GM23338 (cell line): Measurements from ENCODE around the gene ITPR2.

Source experiments
- EZH2 ChIP-seq: fragments of 200-600 bp; sonication (generic); IDR thresholded peaks from one replicate; pipeline ENCODE4 v1.8.0; 2017; ENCODE audit warnings: antibody characterized with exemption, mild to moderate bottlenecking, low read depth; ENCODE audit not compliant: unreplicated experiment
- EZH2phosphoT487 ChIP-seq: fragments of 200-600 bp; sonication (generic); IDR thresholded peaks from one replicate; pipeline ENCODE4 v1.8.1; 2018; ENCODE audit warnings: antibody characterized with exemption; ENCODE audit not compliant: unreplicated experiment
- POLR2AphosphoS5 ChIP-seq: IDR thresholded peaks from 2 replicates; pipeline ENCODE4 v1.6.1; 2016; ENCODE audit warnings: antibody characterized with exemption, low read depth
- TF ChIP-seq, protein P1 (sequence below), 2 experiments: fragments of 200-600 bp in 1 of 2; sonication (generic) in 1 of 2; conservative IDR thresholded peaks; 2 replicates each; pipeline versions ENCODE4 v1.5.1 to v1.6.1; 2016 to 2017; ENCODE audit warnings: antibody characterized with exemption in 2 of 2, low read depth in 2 of 2, mild to moderate bottlenecking in 2 of 2, moderate library complexity in 1 of 2
- TF ChIP-seq, protein P2 (sequence below): IDR thresholded peaks from one replicate; pipeline ENCODE4 v1.6.1; 2018; ENCODE audit warnings: antibody characterized with exemption; ENCODE audit not compliant: unreplicated experiment
- TF ChIP-seq, protein P3 (sequence below): fragments of 250-450 bp; sonication (Bioruptor Pico); IDR thresholded peaks from 2 replicates; pipeline ENCODE4 v1.5.0; 2020; ENCODE audit warnings: mild to moderate bottlenecking, moderate library complexity

DNA sequence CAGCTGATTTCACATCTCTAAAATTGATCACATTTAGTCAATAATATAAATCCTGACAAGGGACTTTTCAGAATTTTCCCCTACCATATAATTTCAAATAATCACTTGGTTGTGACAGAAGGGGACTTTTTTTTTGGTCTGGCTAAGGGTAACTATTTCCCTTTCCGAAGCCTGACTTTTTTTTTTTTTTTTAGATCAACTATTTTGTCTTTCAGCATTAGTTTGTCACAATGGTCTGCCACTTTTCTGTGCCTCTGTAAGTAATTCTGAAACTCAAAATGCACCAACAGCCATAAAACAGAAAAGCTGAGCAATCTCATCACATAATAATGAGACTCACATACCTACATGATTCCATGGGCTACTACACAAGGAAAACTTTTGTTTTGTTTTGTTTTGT, 371.2 kb downstream of the ITPR2 start:
- TF ChIP-seq EZH2 (no peak), POLR2AphosphoS5 (no peak), EZH2phosphoT487 (no peak)
- TF ChIP-seq, protein P1, sequence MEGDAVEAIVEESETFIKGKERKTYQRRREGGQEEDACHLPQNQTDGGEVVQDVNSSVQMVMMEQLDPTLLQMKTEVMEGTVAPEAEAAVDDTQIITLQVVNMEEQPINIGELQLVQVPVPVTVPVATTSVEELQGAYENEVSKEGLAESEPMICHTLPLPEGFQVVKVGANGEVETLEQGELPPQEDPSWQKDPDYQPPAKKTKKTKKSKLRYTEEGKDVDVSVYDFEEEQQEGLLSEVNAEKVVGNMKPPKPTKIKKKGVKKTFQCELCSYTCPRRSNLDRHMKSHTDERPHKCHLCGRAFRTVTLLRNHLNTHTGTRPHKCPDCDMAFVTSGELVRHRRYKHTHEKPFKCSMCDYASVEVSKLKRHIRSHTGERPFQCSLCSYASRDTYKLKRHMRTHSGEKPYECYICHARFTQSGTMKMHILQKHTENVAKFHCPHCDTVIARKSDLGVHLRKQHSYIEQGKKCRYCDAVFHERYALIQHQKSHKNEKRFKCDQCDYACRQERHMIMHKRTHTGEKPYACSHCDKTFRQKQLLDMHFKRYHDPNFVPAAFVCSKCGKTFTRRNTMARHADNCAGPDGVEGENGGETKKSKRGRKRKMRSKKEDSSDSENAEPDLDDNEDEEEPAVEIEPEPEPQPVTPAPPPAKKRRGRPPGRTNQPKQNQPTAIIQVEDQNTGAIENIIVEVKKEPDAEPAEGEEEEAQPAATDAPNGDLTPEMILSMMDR (conservative IDR thresholded peaks at IDR 0.05; ENCODE audit: low read depth in 2 of 2), result no peak
- TF ChIP-seq, protein P2, sequence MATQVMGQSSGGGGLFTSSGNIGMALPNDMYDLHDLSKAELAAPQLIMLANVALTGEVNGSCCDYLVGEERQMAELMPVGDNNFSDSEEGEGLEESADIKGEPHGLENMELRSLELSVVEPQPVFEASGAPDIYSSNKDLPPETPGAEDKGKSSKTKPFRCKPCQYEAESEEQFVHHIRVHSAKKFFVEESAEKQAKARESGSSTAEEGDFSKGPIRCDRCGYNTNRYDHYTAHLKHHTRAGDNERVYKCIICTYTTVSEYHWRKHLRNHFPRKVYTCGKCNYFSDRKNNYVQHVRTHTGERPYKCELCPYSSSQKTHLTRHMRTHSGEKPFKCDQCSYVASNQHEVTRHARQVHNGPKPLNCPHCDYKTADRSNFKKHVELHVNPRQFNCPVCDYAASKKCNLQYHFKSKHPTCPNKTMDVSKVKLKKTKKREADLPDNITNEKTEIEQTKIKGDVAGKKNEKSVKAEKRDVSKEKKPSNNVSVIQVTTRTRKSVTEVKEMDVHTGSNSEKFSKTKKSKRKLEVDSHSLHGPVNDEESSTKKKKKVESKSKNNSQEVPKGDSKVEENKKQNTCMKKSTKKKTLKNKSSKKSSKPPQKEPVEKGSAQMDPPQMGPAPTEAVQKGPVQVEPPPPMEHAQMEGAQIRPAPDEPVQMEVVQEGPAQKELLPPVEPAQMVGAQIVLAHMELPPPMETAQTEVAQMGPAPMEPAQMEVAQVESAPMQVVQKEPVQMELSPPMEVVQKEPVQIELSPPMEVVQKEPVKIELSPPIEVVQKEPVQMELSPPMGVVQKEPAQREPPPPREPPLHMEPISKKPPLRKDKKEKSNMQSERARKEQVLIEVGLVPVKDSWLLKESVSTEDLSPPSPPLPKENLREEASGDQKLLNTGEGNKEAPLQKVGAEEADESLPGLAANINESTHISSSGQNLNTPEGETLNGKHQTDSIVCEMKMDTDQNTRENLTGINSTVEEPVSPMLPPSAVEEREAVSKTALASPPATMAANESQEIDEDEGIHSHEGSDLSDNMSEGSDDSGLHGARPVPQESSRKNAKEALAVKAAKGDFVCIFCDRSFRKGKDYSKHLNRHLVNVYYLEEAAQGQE, result no peak
- TF ChIP-seq, protein P3, sequence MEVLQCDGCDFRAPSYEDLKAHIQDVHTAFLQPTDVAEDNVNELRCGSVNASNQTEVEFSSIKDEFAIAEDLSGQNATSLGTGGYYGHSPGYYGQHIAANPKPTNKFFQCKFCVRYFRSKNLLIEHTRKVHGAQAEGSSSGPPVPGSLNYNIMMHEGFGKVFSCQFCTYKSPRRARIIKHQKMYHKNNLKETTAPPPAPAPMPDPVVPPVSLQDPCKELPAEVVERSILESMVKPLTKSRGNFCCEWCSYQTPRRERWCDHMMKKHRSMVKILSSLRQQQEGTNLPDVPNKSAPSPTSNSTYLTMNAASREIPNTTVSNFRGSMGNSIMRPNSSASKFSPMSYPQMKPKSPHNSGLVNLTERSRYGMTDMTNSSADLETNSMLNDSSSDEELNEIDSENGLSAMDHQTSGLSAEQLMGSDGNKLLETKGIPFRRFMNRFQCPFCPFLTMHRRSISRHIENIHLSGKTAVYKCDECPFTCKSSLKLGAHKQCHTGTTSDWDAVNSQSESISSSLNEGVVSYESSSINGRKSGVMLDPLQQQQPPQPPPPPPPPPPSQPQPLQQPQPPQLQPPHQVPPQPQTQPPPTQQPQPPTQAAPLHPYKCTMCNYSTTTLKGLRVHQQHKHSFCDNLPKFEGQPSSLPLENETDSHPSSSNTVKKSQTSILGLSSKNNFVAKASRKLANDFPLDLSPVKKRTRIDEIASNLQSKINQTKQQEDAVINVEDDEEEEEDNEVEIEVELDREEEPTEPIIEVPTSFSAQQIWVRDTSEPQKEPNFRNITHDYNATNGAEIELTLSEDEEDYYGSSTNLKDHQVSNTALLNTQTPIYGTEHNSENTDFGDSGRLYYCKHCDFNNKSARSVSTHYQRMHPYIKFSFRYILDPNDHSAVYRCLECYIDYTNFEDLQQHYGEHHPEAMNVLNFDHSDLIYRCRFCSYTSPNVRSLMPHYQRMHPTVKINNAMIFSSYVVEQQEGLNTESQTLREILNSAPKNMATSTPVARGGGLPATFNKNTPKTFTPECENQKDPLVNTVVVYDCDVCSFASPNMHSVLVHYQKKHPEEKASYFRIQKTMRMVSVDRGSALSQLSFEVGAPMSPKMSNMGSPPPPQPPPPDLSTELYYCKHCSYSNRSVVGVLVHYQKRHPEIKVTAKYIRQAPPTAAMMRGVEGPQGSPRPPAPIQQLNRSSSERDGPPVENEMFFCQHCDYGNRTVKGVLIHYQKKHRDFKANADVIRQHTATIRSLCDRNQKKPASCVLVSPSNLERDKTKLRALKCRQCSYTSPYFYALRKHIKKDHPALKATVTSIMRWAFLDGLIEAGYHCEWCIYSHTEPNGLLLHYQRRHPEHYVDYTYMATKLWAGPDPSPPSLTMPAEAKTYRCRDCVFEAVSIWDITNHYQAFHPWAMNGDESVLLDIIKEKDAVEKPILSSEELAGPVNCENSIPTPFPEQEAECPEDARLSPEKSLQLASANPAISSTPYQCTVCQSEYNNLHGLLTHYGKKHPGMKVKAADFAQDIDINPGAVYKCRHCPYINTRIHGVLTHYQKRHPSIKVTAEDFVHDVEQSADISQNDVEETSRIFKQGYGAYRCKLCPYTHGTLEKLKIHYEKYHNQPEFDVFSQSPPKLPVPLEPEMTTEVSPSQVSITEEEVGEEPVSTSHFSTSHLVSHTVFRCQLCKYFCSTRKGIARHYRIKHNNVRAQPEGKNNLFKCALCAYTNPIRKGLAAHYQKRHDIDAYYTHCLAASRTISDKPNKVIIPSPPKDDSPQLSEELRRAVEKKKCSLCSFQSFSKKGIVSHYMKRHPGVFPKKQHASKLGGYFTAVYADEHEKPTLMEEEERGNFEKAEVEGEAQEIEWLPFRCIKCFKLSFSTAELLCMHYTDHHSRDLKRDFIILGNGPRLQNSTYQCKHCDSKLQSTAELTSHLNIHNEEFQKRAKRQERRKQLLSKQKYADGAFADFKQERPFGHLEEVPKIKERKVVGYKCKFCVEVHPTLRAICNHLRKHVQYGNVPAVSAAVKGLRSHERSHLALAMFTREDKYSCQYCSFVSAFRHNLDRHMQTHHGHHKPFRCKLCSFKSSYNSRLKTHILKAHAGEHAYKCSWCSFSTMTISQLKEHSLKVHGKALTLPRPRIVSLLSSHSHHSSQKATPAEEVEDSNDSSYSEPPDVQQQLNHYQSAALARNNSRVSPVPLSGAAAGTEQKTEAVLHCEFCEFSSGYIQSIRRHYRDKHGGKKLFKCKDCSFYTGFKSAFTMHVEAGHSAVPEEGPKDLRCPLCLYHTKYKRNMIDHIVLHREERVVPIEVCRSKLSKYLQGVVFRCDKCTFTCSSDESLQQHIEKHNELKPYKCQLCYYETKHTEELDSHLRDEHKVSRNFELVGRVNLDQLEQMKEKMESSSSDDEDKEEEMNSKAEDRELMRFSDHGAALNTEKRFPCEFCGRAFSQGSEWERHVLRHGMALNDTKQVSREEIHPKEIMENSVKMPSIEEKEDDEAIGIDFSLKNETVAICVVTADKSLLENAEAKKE, result no peak
